HEK293 (cell line): Measurements from ENCODE around the gene PXMP2.

ENCODE experiments used
- CTCF ChIA-PET: fragments of 350-600 bp; formaldehyde crosslinking; extraction: SDS; loops from one replicate; lab custom pipeline; 2021; ENCODE audit warnings: antibody characterized with exemption; lab: Yijun Ruan, JAX
- POLR2A ChIA-PET: fragments of 300-600 bp; formaldehyde crosslinking; extraction: SDS; loops from one replicate; lab custom pipeline; 2020; ENCODE audit warnings: antibody characterized with exemption, inconsistent platforms; lab: Yijun Ruan, JAX
- H3K27ac ChIP-seq: fragments of 200-500 bp; sonication (Bioruptor generic); 2 replicates; pipeline ENCODE4 v1.5.1; 2014; ENCODE audit warnings: low read depth, low read length, control low read depth, inconsistent platforms; ENCODE audit errors: extremely low read depth
- H3K36me3 ChIP-seq, 2 experiments: fragments of 200-500 bp in 1 of 2; sonication (Bioruptor generic) in 1 of 2; 1 replicate in 1 of 2; 2 replicates in 1 of 2; pipeline ENCODE4 v1.5.1; 2014 to 2017; ENCODE audit warnings: inconsistent platforms in 2 of 2, low read length in 2 of 2; ENCODE audit not compliant: control insufficient read depth in 2 of 2, insufficient read depth in 1 of 2
- H3K4me1 ChIP-seq: fragments of 200-500 bp; sonication (Bioruptor generic); 2 replicates; pipeline ENCODE4 v1.5.1; 2014; ENCODE audit warnings: mild to moderate bottlenecking, low read length, inconsistent platforms; ENCODE audit not compliant: control insufficient read depth, insufficient read depth
- H3K4me3 ChIP-seq: 2 replicates; pipeline ENCODE4 v1.5.1; 2011; ENCODE audit warnings: low read depth, mild to moderate bottlenecking, control low read depth, low read length, moderate library complexity
- H3K9me3 ChIP-seq: fragments of 200-500 bp; sonication (Bioruptor generic); 2 replicates; pipeline ENCODE4 v1.5.1; 2014; ENCODE audit warnings: low read depth, low read length, inconsistent platforms; ENCODE audit not compliant: control insufficient read depth, insufficient read depth
- EGR2 ChIP-seq: fragments of 450-650 bp; formaldehyde crosslinking; IDR thresholded peaks from 2 replicates; pipeline ENCODE4 v1.5.1; 2016; ENCODE audit warnings: low read depth, missing biosample characterization, missing genetic modification characterization
- KLF1 ChIP-seq: fragments of 450-650 bp; formaldehyde crosslinking; IDR thresholded peaks from 2 replicates; pipeline ENCODE4 v1.5.1; 2016; ENCODE audit warnings: missing biosample characterization, missing genetic modification characterization
- SCRT2 ChIP-seq: fragments of 450-650 bp; formaldehyde crosslinking; IDR thresholded peaks from 2 replicates; pipeline ENCODE4 v1.5.1; 2016; ENCODE audit warnings: missing biosample characterization, missing genetic modification characterization
- SP2 ChIP-seq: fragments of 450-650 bp; formaldehyde crosslinking; IDR thresholded peaks from 2 replicates; pipeline ENCODE4 v1.5.1; 2016; ENCODE audit warnings: missing biosample characterization, missing genetic modification characterization
- ZFP37 ChIP-seq: fragments of 450-650 bp; formaldehyde crosslinking; IDR thresholded peaks from 2 replicates; pipeline ENCODE4 v1.5.1; 2016; ENCODE audit warnings: missing biosample characterization, missing genetic modification characterization
- ZNF133 ChIP-seq: fragments of 450-650 bp; formaldehyde crosslinking; IDR thresholded peaks from 2 replicates; pipeline ENCODE4 v1.5.1; 2016; ENCODE audit warnings: missing biosample characterization, missing genetic modification characterization
- ZNF529 ChIP-seq: fragments of 450-650 bp; formaldehyde crosslinking; IDR thresholded peaks from 2 replicates; pipeline ENCODE4 v1.5.1; 2017; ENCODE audit warnings: missing genetic modification characterization, missing biosample characterization; ENCODE audit not compliant: insufficient replicate concordance
- ZNF623 ChIP-seq: fragments of 450-650 bp; formaldehyde crosslinking; IDR thresholded peaks from 2 replicates; pipeline ENCODE4 v1.5.1; 2016; ENCODE audit warnings: missing biosample characterization, missing genetic modification characterization
- ZNF654 ChIP-seq: fragments of 450-650 bp; formaldehyde crosslinking; IDR thresholded peaks from 2 replicates; pipeline ENCODE4 v1.5.1; 2016; ENCODE audit warnings: low read depth, missing biosample characterization, missing genetic modification characterization
- ZNF660 ChIP-seq: fragments of 450-650 bp; IDR thresholded peaks from 2 replicates; pipeline ENCODE4 v1.5.1; 2018; ENCODE audit warnings: missing biosample characterization, mild to moderate bottlenecking, missing genetic modification characterization
- ZNF677 ChIP-seq: fragments of 450-650 bp; IDR thresholded peaks from 2 replicates; pipeline ENCODE4 v1.5.0; 2018; ENCODE audit warnings: missing biosample characterization, mild to moderate bottlenecking, missing genetic modification characterization, moderate library complexity
- ZNF792 ChIP-seq: fragments of 450-650 bp; formaldehyde crosslinking; IDR thresholded peaks from 2 replicates; pipeline ENCODE4 v1.5.1; 2016; ENCODE audit warnings: missing biosample characterization, missing genetic modification characterization
- ZNF843 ChIP-seq: fragments of 450-650 bp; formaldehyde crosslinking; IDR thresholded peaks from 2 replicates; pipeline ENCODE4 v1.5.1; 2016; ENCODE audit warnings: missing biosample characterization, missing genetic modification characterization
- TF ChIP-seq, protein P1 (sequence below): fragments of 450-650 bp; formaldehyde crosslinking; IDR thresholded peaks from 2 replicates; pipeline ENCODE4 v1.5.1; 2016; ENCODE audit warnings: missing biosample characterization, missing genetic modification characterization
- TF ChIP-seq, protein P2 (sequence below): fragments of 450-650 bp; formaldehyde crosslinking; IDR thresholded peaks from 2 replicates; pipeline ENCODE4 v1.5.1; 2016; ENCODE audit warnings: missing biosample characterization, missing genetic modification characterization
- TF ChIP-seq, protein P3 (sequence below): fragments of 450-650 bp; formaldehyde crosslinking; IDR thresholded peaks from 2 replicates; pipeline ENCODE4 v1.5.1; 2016; ENCODE audit warnings: missing biosample characterization, missing genetic modification characterization
- TF ChIP-seq, protein P4 (sequence below): fragments of 450-650 bp; formaldehyde crosslinking; IDR thresholded peaks from 2 replicates; pipeline ENCODE4 v1.5.1; 2017; ENCODE audit warnings: missing biosample characterization, missing genetic modification characterization
- TF ChIP-seq, protein P5 (sequence below): fragments of 450-650 bp; formaldehyde crosslinking; IDR thresholded peaks from 2 replicates; pipeline ENCODE4 v1.5.1; 2017; ENCODE audit warnings: missing biosample characterization, missing genetic modification characterization
- TF ChIP-seq, protein P6 (sequence below): fragments of 450-650 bp; formaldehyde crosslinking; IDR thresholded peaks from 2 replicates; pipeline ENCODE4 v1.5.1; 2016; ENCODE audit warnings: missing biosample characterization, missing genetic modification characterization

Gene PXMP2

DNA sequence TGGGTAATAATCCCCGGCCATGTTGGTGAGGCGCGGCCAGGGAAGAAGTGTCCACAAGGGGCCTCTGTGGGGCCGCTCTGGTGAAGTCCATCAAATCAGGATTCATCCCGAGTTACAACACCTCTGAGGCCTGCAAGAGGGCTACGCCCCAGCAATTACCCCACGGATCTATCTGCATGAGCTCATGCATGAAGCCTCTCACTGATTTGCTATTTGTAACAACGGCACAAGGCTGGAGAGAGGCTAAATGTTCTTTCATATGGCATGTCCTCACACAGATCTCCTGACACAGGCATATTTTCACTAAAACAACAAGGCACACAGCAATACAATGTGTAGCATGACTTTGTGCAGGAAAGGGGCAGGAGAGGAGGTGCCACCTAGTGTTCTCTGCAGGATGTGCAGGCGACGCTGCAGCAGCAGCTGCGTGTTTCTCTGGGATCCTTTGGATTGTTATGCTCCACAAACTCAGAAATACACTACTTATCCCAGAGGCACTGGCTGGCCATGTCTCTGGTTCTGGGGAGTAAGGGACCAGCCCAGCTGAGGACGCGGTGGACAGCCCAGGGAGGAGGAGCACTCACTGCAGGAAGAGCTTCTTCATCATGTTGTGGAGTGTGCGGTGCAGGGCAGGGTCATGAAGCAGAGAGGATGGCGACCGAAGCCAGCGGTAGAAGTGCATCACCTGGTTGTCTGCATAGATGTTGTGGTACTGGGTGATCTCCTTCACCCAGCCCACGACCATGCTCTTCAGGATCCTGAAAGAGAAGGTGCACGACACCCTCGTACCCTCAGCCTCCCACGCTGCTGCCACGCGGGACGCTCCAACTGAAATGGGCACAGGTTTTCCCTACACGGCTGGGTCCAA lies 48.6 kb upstream of the PXMP2 start (continued):
- TF ChIP-seq ZNF843 (tag by site-specific recombination), result no peak
- TF ChIP-seq, protein P1, sequence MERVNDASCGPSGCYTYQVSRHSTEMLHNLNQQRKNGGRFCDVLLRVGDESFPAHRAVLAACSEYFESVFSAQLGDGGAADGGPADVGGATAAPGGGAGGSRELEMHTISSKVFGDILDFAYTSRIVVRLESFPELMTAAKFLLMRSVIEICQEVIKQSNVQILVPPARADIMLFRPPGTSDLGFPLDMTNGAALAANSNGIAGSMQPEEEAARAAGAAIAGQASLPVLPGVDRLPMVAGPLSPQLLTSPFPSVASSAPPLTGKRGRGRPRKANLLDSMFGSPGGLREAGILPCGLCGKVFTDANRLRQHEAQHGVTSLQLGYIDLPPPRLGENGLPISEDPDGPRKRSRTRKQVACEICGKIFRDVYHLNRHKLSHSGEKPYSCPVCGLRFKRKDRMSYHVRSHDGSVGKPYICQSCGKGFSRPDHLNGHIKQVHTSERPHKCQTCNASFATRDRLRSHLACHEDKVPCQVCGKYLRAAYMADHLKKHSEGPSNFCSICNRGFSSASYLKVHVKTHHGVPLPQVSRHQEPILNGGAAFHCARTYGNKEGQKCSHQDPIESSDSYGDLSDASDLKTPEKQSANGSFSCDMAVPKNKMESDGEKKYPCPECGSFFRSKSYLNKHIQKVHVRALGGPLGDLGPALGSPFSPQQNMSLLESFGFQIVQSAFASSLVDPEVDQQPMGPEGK, result no peak
- TF ChIP-seq ZNF677 (tag by site-specific recombination), result no peak
- TF ChIP-seq, protein P2, sequence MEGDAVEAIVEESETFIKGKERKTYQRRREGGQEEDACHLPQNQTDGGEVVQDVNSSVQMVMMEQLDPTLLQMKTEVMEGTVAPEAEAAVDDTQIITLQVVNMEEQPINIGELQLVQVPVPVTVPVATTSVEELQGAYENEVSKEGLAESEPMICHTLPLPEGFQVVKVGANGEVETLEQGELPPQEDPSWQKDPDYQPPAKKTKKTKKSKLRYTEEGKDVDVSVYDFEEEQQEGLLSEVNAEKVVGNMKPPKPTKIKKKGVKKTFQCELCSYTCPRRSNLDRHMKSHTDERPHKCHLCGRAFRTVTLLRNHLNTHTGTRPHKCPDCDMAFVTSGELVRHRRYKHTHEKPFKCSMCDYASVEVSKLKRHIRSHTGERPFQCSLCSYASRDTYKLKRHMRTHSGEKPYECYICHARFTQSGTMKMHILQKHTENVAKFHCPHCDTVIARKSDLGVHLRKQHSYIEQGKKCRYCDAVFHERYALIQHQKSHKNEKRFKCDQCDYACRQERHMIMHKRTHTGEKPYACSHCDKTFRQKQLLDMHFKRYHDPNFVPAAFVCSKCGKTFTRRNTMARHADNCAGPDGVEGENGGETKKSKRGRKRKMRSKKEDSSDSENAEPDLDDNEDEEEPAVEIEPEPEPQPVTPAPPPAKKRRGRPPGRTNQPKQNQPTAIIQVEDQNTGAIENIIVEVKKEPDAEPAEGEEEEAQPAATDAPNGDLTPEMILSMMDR, result peak; percentile 74
- TF ChIP-seq ZNF654, result peak; percentile 28; the same call in 1 of the 2 replicates
- TF ChIP-seq, protein P3, sequence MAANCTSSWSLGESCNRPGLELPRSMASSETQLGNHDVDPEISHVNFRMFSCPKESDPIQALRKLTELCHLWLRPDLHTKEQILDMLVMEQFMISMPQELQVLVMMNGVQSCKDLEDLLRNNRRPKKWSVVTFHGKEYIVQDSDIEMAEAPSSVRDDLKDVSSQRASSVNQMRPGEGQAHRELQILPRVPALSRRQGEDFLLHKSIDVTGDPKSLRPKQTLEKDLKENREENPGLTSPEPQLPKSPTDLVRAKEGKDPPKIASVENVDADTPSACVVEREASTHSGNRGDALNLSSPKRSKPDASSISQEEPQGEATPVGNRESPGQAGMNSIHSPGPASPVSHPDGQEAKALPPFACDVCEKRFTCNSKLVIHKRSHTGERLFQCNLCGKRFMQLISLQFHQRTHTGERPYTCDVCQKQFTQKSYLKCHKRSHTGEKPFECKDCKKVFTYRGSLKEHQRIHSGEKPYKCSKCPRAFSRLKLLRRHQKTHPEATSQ (tag by site-specific recombination), result no peak
- no peak for TF ChIP-seq ZNF529 (tag by site-specific recombination)
- no peak for TF ChIP-seq KLF1 (tag by site-specific recombination)
- TF ChIP-seq, protein P4, sequence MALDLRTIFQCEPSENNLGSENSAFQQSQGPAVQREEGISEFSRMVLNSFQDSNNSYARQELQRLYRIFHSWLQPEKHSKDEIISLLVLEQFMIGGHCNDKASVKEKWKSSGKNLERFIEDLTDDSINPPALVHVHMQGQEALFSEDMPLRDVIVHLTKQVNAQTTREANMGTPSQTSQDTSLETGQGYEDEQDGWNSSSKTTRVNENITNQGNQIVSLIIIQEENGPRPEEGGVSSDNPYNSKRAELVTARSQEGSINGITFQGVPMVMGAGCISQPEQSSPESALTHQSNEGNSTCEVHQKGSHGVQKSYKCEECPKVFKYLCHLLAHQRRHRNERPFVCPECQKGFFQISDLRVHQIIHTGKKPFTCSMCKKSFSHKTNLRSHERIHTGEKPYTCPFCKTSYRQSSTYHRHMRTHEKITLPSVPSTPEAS (tag by site-specific recombination), result no peak
- TF ChIP-seq SP2 (tag by site-specific recombination), result no peak
- no peak for TF ChIP-seq ZNF660
- no peak for TF ChIP-seq EGR2
- no peak for TF ChIP-seq SCRT2 (tag by site-specific recombination)
- no peak for TF ChIP-seq ZNF133 (tag by site-specific recombination)

DNA sequence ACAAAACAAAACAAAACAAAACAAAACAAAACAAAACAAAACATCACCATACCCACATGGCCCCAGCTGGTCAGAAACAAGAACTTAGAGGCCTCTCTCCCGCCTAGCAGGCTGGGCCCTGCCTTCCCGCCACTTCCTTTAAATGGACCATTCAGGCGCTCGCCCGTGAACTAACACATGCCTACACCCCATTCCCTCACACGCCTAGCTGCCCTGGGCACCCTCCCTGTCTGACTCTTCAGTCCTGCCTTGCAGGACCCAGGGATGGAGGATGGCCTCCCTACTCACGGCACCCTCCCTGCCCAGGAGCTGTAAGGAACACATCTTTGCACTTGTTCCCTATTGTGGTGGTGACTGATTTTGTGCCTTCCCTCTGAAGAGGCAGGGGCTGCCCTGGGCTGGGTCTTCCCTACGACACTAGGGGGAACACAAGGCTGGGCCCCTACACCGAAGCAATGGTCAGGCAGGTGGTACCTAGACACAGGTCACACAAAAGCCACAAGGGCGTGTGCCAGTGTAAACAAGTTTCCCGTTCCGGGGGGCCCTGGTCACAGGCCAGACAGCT lies 47.3 kb upstream of the PXMP2 start:
- Histone ChIP-seq H3K36me3 (peaks cover 26 to 91% of the 10 kb centered on the region in 2 experiments), H3K9me3 (no peaks in the 10 kb centered on the region), H3K27ac (no peak overlapping the region), H3K4me1 (no peaks in the 10 kb centered on the region), H3K4me3 (no peak overlapping the region)
- POLR2A ChIA-PET, result no interaction called here
- CTCF ChIA-PET, result interaction anchor here (0.6 to 2.4 kb wide), 2 partner anchors 9 to 171 kb away, joined by 4 to 8 read pairs; no protein-coding TSS in a partner anchor
- no peak for TF ChIP-seq ZNF623 (tag by site-specific recombination)
- TF ChIP-seq, protein P5, sequence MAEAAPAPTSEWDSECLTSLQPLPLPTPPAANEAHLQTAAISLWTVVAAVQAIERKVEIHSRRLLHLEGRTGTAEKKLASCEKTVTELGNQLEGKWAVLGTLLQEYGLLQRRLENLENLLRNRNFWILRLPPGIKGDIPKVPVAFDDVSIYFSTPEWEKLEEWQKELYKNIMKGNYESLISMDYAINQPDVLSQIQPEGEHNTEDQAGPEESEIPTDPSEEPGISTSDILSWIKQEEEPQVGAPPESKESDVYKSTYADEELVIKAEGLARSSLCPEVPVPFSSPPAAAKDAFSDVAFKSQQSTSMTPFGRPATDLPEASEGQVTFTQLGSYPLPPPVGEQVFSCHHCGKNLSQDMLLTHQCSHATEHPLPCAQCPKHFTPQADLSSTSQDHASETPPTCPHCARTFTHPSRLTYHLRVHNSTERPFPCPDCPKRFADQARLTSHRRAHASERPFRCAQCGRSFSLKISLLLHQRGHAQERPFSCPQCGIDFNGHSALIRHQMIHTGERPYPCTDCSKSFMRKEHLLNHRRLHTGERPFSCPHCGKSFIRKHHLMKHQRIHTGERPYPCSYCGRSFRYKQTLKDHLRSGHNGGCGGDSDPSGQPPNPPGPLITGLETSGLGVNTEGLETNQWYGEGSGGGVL, result no peak
- TF ChIP-seq ZFP37 (tag by site-specific recombination), result no peak
- no peak for TF ChIP-seq ZNF654
- no peak for TF ChIP-seq ZNF792 (tag by site-specific recombination)
- TF ChIP-seq, protein P6, sequence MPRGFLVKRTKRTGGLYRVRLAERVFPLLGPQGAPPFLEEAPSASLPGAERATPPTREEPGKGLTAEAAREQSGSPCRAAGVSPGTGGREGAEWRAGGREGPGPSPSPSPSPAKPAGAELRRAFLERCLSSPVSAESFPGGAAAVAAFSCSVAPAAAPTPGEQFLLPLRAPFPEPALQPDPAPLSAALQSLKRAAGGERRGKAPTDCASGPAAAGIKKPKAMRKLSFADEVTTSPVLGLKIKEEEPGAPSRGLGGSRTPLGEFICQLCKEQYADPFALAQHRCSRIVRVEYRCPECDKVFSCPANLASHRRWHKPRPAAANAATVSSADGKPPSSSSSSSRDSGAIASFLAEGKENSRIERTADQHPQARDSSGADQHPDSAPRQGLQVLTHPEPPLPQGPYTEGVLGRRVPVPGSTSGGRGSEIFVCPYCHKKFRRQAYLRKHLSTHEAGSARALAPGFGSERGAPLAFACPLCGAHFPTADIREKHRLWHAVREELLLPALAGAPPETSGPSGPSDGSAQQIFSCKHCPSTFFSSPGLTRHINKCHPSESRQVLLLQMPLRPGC (tag by site-specific recombination), result no peak
